GDM1 (cell line): ENCODE measurements around the gene SREBF1.

Source experiments
- DNase-seq: peaks from one replicate; lab custom pipeline; 2025; lab: John Stamatoyannopoulos, UW

Gene SREBF1

DNA sequence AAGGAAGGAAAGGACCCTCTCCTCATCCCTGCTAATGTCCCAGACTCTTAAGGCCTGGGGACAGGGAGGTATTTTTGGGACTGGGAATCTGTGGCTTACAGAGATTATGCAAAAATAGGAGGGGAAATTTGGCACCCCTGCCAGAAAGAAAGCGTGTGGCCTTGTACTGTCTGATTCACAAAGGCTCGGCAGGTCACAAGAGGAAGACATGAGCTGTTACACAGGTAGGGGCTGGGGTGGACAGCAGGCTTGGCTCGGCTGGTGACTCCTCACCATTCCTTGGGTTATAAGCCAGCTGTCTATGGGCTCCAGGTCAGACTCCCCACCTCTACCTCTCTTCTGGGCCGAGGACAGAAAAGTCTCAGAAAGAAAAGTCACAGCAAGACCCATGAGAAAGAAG, 20.7 kb upstream of the SREBF1 start:
- DNase-seq: no peak

DNA sequence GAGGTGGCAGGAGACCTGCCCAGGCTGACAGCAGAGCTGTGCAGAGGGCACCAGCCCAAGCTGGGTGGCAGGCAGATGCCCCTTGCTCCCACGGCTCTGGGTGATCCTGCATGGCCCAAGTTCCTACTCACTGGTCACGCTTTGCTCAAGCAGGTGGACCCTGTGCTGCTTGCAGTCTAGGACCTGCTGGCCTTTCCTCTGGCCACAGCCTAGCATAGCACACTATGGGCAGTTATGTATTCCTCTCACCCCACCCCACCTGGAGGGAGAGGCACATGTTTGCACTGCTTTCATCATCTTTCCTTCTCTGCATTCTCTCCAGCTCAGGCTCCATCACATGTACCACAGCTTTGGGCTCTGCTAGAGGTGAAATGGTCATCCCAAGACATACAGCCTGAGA, 19.6 kb upstream of the SREBF1 start:
- no peak for DNase-seq

DNA sequence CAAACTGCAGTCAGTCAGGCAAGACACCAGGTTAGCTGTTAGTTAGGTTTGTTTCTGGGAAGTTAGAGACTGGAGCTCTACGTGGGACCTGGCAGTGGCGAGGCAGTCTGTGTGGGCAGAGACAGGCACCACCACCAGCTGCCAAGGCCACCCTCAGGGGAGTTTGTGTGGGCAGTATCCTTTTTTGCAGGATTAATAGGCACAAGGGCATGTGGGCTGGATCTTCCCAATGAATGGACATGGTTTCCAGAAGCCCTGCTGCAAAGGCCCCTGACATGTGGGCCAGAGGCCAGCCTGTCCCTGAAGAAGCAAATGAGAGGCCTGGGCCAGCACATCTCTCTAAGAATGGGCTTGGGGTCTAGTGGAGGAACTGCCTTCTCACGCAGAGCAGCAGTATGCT, 19.2 kb upstream of the SREBF1 start:
- no peak for DNase-seq

DNA sequence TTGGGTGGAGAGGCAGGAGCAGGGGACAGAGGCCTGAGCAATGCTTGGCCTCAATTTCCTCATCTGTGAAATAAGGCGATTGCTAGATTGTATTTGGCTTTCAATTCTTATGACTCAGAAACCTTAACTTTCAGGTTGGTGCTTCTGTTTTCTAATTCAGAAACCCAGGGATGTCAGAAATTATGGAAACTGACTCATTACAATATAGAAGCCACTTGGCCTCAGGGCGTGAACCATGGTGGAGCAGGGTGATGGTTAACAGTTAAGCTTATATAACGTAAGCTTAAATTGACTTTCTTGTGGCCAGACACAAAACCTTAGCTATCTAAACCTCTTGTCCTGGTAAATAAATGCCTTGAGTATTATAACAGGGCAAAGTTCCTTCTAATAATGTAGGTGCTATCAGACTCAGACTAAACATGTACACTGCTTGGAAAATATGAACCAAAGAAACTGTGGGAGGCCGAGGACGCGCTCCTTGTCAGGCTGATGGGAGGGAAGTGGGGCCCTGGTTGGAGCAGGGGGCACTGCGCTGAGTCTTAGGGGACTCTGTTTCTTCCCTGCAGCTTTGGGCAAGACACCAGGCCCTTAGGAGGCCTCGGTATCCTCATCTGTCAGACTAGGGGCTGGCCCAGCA, 17.1 kb upstream of the SREBF1 start:
- DNase-seq: no peak

DNA sequence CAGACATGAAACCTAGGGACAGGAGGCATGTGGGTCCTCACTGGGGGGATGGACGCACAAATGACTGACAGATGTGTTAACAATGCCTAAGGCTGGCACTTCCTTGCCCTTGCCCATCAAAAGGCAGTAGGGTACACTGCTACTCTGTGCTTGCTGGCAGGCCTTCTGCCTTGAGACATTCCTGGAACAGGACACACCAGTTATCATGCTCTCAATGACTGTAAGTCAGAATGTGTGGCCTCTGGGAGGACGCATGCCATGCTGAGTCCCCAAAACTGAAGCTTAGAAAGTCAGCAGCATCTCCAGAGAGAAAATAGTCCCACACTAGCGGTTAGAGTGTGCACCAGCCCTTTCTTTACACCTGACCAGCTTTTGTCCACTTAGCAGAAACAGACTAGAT, 16.1 kb upstream of the SREBF1 start:
- no peak for DNase-seq

DNA sequence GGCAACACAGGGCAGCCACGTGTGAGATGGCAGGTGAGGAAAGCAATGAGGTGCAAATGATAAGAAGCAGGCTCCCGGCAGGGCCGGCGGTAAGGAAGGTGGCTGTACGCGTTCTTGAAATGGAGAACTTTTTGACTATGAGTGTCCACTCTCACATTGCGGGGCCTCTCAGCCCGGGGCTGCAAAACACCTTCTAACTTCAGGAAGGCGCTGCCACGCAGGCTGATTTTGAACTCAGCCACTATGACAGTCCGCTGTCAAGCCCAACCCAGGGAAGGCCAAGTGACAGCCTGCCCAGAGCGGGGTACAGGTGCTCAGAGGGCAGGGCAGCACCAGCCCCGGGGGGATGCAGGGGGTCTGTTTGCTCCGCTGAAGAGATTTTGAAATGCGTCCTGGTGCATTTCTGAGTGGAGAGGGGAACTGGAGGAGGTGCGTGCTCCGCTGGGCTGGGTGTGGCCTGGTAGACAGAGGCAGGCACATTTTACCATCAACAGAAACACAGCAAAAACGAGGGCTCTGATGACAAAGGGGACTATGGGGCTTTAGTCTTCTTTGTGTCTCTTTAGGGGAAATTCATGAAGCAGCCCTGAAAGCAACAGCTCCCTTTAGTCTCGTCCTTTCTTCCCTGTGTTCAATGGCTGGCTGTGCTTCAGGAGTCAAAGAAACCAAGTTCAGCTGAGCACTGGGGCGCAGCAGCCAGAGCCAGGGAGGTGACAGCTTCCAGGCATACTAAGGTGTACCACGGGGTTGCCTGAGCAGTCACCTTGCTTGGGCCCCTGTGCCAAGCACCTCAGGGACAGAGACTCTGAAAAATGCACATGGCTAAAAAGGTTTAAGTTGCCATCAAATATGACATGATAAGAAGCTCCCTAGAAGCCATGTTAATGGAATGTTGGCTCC, 14.6 kb upstream of the SREBF1 start:
- no peak for DNase-seq

DNA sequence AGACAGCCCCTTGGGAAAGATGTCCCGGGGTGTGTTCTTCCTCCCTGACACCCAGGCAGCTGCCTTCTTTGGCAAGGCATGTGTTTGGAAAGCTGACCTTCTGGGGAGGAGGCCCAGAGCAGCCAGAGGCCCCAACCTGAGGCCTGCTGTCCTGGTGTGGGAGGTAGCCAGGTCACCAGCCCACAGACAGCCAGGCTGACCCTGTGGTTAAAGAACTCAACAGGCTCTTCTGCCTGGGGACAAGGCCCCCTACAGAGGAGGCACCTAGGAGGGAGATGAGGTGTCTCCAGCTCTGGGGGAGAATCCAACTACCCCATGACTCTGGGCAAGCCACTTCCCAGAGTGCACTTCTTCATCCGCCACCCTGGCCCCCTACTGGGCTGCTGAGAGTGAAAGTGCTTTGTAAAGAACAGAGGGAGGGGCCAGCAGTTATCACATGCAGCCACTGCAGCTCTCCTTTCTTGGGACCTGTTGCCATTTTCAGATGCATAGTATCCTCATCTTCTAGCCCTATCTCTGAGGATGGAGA, 13.1 kb upstream of the SREBF1 start:
- DNase-seq: peak; percentile 20

DNA sequence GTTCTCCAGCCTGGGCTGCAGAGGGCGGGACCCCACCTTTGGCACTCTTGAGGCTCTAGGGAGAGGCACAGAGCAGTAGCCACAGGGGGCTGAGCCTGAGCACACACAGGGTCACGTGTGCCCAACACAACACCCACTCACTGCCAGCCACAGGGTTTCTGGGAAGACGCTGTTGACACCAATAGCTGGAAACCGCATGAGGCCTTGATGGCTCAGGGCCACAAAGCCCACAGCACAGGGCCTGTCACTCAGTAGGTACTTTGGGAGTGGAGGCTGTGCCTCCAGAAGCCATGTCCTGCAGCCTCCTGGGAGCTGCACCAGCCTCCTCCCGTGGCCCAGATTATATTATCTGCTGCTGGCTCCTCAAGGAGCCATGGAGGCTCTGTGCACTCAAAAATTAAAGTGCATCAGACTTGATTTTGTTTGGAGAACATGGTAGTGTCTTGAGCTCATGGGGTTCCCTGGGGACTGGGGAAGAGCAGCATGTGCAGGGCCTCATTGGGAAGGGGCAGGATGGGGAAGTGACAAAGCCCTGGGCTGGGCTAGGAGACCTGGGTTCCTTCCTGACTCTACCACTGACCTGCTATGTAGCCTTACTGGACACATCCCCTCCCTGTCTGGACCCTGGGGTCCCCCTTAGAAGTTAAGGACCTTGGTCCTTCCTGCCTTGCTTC, 12.5 kb upstream of the SREBF1 start:
- peak; percentile 63 for DNase-seq

DNA sequence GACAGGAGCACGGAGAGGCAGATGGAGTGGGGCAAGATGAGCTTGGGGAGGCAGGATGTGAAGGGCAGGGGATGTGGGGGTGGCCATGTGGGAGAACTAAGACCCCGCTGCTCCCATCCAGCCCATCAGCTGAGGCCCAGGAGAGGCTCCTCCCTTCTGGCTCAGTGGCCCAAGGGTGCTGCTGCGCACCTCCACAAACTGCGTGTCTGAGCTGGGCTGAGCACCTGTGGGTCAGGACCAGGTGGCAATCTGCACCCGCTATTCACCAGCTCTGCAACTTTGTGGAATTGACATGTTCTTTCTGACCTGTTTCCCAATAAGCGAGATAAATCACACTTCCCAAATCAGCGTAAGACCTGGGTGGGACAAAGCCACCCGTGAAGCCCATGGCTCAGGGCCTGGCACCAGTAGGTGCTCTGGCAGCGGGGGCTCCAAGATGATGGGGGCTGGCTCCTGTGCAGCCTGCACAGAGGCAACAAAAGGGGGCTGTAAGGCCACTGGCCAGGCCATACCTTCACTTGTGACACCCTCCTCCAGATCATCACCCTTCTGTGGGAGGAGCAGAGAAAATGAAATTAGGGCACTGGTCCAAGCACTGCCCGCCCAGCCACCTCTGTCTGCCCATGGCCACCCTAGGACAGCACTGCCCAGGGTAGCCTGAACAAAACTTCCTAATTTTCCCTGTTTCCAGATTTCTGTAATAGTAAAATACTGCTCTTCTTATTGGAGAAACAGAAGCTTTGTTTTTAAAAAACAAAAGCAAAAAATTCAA, 11.7 kb upstream of the SREBF1 start:
- DNase-seq: no peak

DNA sequence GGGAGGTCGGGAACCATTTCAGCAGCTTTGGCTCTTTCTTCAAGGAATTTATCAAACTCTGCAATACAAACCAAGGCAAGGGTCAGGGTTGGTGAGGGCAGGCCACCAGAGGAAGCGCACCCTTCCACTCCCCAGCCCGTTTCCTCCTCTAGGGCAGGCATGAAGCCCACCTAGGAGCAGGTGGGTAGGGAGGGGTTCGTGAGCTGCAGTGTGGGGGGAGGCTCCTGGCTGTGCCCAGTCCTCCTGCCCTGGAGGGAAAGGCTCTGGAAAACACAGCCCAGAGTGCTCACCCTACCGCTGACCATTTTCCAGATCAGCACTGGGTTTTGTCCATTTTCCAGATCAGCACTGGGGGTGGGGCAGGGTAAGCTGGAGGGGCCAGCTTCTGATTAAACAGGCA, 10.9 kb upstream of the SREBF1 start:
- DNase-seq: no peak

DNA sequence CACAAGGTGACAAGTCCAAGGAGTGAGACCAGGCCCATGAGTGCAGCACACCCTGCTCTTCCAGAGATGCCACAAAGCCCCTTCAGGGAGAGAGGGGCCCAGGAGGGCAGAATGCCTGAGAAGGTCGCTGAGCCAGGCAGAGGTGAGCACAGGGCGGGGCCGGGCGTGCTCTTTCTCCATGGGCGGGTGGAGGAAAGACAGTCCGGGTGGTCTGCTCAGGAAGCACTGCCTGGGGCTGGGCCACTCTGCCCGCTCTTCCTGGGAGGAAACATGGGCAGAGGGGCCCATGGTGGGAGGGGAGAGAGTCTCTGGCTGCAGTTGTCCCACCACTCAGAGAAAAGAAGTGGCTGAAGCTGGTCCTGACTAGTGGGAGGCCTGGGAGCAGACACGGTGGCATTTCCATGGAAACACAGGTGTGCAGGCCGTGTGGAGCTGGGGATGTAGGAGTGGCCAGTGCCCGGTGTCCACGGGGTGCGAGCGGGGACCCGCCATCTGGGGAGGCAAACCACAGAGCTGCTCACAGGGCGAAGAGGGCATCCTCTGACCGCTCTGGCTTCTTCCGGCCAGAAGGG, 10.4 kb upstream of the SREBF1 start:
- DNase-seq: no peak

DNA sequence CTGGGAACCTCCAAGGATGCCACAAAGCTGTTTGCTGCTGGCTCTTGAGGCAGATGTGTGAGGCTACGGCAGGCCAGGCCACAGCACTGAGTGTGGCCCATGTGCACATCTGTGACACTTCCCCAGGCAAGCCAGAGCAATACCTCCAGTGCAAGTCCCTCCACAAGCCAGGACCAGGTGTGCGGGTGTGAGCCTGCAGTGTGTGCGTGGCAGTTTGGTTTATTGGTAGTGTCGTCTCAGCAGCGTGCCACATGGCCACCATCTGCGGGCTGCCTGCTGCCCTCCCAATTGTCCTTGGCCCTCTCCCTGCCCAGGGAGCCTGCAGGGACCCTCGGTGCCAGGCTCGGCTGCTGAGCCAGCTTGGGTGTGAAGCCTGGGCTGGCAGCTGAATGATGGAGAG, 9.9 kb upstream of the SREBF1 start:
- no peak for DNase-seq

DNA sequence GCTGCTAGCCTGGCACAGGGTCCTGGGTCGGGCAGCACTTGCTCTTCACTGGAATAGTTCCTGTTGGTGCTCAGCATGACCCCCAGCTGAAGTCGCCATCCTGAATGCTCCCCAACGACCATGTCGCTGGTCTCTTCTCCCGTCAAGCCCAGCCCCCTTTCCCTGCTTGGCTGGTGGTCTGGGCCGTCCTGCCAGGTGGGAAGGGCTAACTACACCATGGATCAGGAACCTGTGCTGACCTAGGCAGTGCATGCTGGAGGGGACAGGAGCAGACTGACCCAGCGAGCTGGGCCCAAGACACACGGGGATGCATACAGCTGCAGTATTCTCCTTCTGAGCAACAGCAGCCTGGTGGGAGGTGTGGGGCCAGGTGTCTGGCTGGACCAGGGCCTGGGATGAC, 9.2 kb upstream of the SREBF1 start:
- no peak for DNase-seq

DNA sequence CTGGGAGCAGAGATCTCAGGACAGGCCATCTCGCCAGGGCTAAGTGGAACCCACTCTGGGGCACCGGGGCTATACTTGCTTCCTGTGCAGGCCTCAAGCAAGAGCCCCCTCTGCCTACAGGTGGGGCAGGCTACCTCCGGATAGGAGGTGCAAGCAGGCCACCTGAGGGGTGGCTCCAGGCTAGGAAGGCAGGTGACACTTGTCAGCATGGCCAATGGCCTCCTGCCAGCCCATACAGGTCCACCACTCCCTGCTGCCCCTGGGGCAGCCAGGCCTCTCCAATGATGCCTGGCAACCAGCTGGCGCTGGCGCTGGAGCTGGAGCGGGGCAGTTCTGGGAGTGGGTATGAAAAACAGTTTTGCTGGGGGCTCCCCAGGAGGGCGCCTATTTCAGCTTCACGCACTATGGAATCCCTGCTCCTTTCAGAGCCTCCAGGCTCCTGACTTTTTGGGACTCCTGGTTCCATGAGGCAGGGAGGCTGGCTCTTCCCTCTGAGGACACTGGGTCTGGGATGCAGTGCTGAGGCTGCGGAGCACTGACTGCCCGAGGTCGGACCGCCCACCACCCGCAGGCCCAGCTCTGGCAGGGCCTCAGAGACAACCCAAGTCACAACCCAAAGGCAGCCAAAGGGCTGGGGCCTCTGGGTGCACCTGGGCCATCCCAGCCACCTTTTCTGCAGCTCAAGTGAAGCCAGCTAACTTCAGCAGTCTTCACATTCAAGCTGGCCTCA, 8.4 kb upstream of the SREBF1 start:
- no peak for DNase-seq

DNA sequence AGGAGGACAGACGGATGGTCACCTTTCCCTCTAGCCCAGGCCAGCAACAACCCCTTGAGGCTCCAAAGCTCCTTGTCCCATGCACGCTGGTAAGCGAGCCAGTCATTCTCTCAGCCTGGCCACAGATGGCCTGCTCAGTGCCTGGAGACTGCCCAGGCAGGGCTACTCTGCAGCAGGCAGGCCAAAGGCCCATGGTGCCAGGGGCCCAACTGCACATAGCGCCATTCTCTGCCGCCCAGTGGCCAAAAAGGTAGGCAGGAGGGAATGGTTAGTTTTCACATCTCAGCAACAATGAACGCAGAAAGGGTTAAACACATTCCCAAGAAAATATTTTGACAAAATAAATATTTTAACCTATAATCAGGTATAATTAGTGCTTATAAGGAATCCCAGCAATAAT, 7.7 kb upstream of the SREBF1 start:
- no peak for DNase-seq

DNA sequence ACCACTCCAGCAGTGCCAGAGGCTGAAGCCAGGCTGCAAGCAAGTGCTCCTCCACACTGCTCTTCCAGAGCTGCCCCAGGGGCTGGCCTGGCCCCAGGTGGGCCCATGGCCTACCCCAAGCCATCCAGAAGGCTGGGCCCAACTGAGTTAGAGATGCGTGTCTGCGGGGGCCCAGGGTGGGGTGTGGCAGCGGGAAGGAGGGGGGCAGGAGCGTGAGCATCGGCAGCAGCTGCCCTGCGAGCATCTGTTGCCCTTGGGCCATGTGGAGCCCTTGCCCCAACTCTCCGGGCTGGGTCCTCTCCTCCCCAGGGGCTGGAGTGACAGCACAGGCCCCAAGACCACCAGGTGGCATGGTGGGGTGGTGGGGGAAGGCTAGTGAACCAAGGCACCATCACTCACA, 7.3 kb upstream of the SREBF1 start:
- no peak for DNase-seq

DNA sequence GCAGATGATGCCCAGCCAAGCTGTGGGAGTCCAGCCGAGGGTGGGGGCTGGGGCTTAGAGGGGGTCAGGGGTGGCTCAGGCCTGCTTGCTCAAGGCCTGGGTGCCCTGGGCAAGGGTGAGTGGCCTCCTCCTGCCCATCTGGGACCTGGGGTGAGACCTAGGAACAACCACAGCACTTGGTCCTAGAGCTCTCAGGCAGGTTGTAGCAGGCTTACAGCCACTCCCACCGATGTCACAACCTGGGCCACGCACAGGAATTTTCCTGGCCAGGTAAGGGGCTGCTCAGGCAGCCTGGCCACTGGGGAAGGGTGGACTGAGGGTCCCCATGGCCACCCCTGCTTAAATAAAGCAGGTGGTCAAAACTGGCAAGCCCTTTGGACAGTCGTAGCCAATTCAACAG, 6.3 kb upstream of the SREBF1 start:
- no peak for DNase-seq

DNA sequence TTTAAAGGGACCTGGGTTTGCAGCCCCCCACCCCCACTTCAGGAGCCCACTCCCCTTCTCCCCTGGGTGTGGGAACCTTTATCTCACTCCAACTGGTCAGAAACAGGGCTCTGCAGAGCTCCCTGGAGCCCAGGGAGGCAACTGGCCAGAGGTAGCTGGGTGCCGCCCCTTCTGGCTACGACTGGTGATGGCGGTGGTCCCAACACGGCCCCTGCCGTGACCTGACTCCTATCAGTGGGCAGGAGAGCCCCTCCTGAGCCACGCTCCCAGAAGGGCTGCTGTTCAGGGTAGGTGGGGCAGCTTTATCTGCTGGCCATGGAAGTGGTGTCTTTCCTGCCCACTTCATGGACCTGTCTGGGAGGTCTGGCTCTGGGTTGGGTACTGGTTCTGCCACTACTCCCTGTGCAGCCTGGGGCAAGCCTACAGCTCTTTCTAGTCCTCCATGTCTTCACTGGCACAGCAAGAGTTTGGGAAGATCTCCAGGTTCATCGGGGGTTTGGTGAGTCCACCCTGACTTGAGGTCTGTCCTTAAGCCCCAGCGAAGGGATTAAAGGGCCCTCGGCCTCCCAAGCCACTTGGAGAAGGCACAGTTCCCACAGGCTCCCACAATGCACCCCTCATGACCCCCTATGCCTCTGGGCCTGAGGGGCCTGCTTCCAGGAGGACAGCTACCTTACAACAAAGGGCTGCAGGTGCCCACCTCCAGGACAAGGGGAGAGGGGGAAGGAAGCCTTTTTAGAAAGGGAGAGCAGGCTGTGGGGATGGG, 5.5 kb upstream of the SREBF1 start:
- DNase-seq: no peak

DNA sequence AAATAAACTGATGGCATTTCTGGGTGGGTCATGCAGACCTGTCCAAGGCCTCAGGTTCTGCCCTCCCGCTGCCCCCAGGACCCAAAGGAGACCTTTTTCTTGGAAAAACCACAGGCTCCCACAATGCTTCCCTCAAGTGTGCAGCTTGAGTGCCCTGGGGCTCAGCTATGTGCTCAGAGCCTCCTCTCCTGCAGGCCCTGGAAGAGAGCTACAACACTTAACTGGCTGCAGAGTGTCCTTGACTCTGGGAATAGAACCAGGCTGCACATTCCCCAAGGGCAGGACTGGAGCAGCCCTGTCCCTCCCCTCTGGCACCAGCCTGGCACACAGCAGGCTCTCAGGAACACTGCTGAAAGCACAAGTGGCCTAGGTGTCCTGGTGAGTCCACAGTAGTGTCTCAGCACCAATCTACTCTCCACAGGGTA, 4.8 kb upstream of the SREBF1 start:
- DNase-seq: no peak
